HEK293 (cell line): ENCODE data around the gene PKLR.
A peak's percentile ranks its signal among the peaks of the same experiment; 100 is the strongest.

Source experiments
- CTCF ChIA-PET: fragments of 350-600 bp; formaldehyde crosslinking; extraction: SDS; loops from one replicate; lab custom pipeline; 2021; ENCODE audit warnings: antibody characterized with exemption; lab: Yijun Ruan, JAX
- POLR2A ChIA-PET: fragments of 300-600 bp; formaldehyde crosslinking; extraction: SDS; loops from one replicate; lab custom pipeline; 2020; ENCODE audit warnings: antibody characterized with exemption, inconsistent platforms; lab: Yijun Ruan, JAX
- H3K27ac ChIP-seq: fragments of 200-500 bp; sonication (Bioruptor generic); 2 replicates; pipeline ENCODE4 v1.5.1; 2014; ENCODE audit warnings: low read depth, low read length, control low read depth, inconsistent platforms; ENCODE audit errors: extremely low read depth
- H3K36me3 ChIP-seq, 2 experiments: fragments of 200-500 bp in 1 of 2; sonication (Bioruptor generic) in 1 of 2; 1 replicate in 1 of 2; 2 replicates in 1 of 2; pipeline ENCODE4 v1.5.1; 2014 to 2017; ENCODE audit warnings: inconsistent platforms in 2 of 2, low read length in 2 of 2; ENCODE audit not compliant: control insufficient read depth in 2 of 2, insufficient read depth in 1 of 2
- H3K4me1 ChIP-seq: fragments of 200-500 bp; sonication (Bioruptor generic); 2 replicates; pipeline ENCODE4 v1.5.1; 2014; ENCODE audit warnings: mild to moderate bottlenecking, low read length, inconsistent platforms; ENCODE audit not compliant: control insufficient read depth, insufficient read depth
- H3K4me3 ChIP-seq: 2 replicates; pipeline ENCODE4 v1.5.1; 2011; ENCODE audit warnings: low read depth, mild to moderate bottlenecking, control low read depth, low read length, moderate library complexity
- H3K9me3 ChIP-seq: fragments of 200-500 bp; sonication (Bioruptor generic); 2 replicates; pipeline ENCODE4 v1.5.1; 2014; ENCODE audit warnings: low read depth, low read length, inconsistent platforms; ENCODE audit not compliant: control insufficient read depth, insufficient read depth
- BCL11B ChIP-seq: fragments of 450-650 bp; formaldehyde crosslinking; IDR thresholded peaks from 2 replicates; pipeline ENCODE4 v1.5.1; 2016; ENCODE audit warnings: low read depth, missing biosample characterization, missing genetic modification characterization
- GLIS1 ChIP-seq: fragments of 450-650 bp; formaldehyde crosslinking; IDR thresholded peaks from 2 replicates; pipeline ENCODE4 v1.5.1; 2016; ENCODE audit warnings: missing biosample characterization, missing genetic modification characterization
- KLF1 ChIP-seq: fragments of 450-650 bp; formaldehyde crosslinking; IDR thresholded peaks from 2 replicates; pipeline ENCODE4 v1.5.1; 2016; ENCODE audit warnings: missing biosample characterization, missing genetic modification characterization
- SCRT2 ChIP-seq: fragments of 450-650 bp; formaldehyde crosslinking; IDR thresholded peaks from 2 replicates; pipeline ENCODE4 v1.5.1; 2016; ENCODE audit warnings: missing biosample characterization, missing genetic modification characterization
- ZIC2 ChIP-seq: fragments of 450-650 bp; formaldehyde crosslinking; IDR thresholded peaks from 2 replicates; pipeline ENCODE4 v1.5.1; 2016; ENCODE audit warnings: missing biosample characterization, missing genetic modification characterization
- ZNF366 ChIP-seq: fragments of 450-650 bp; formaldehyde crosslinking; conservative IDR thresholded peaks from 2 replicates; pipeline ENCODE4 v1.5.1; 2016; ENCODE audit warnings: missing biosample characterization, missing genetic modification characterization
- ZNF416 ChIP-seq: fragments of 450-650 bp; formaldehyde crosslinking; IDR thresholded peaks from 2 replicates; pipeline ENCODE4 v1.5.1; 2016; ENCODE audit warnings: missing biosample characterization, missing genetic modification characterization
- ZNF555 ChIP-seq: fragments of 450-650 bp; formaldehyde crosslinking; conservative IDR thresholded peaks from 2 replicates; pipeline ENCODE4 v1.5.1; 2017; ENCODE audit warnings: missing biosample characterization, mild to moderate bottlenecking, missing genetic modification characterization, inconsistent platforms
- TF ChIP-seq, protein P1 (sequence below): fragments of 450-650 bp; formaldehyde crosslinking; IDR thresholded peaks from 2 replicates; pipeline ENCODE4 v1.5.1; 2017; ENCODE audit warnings: missing biosample characterization, missing genetic modification characterization
- TF ChIP-seq, protein P2 (sequence below): fragments of 450-650 bp; formaldehyde crosslinking; IDR thresholded peaks from 2 replicates; pipeline ENCODE4 v1.5.1; 2016; ENCODE audit warnings: missing biosample characterization, missing genetic modification characterization, borderline replicate concordance
- TF ChIP-seq, protein P3 (sequence below): fragments of 450-650 bp; formaldehyde crosslinking; IDR thresholded peaks from 2 replicates; pipeline ENCODE4 v1.5.1; 2016; ENCODE audit warnings: missing biosample characterization, missing genetic modification characterization
- TF ChIP-seq, protein P4 (sequence below): fragments of 450-650 bp; formaldehyde crosslinking; IDR thresholded peaks from 2 replicates; pipeline ENCODE4 v1.5.1; 2016; ENCODE audit warnings: missing biosample characterization, missing genetic modification characterization
- TF ChIP-seq, protein P5 (sequence below): fragments of 450-650 bp; formaldehyde crosslinking; IDR thresholded peaks from 2 replicates; pipeline ENCODE4 v1.5.1; 2017; ENCODE audit warnings: missing biosample characterization, missing genetic modification characterization
- TF ChIP-seq, protein P6 (sequence below): fragments of 450-650 bp; formaldehyde crosslinking; IDR thresholded peaks from 2 replicates; pipeline ENCODE4 v1.5.1; 2016; ENCODE audit warnings: missing biosample characterization, missing genetic modification characterization

PKLR gene

DNA sequence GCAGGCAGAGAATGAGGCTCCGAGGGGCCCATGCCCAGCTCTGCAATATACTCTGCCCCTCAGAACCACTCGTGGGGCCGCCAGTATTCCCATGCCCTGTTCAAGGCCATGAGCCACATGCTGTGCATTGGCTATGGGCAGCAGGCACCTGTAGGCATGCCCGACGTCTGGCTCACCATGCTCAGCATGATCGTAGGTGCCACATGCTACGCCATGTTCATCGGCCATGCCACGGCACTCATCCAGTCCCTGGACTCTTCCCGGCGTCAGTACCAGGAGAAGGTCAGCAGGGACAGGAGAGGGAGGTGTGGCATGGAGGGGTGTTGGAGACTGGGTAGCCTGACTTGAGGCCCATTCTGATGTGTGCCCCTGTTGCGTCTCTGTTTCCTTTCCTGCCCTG, 16.8 kb downstream of the PKLR start:
- Histone ChIP-seq H3K4me1 (no peaks in the 10 kb centered on the region), H3K27ac (no peak overlapping the region), H3K36me3 (peaks cover 0 to 19% of the 10 kb centered on the region in 2 experiments; a peak in 1 of 3 replicates), H3K9me3 (no peaks in the 10 kb centered on the region), H3K4me3 (no peak overlapping the region)
- ChIA-PET POLR2A (no interaction called here), CTCF (no interaction called here)
- TF ChIP-seq ZNF555 (tag by site-specific recombination) (no peak), SCRT2 (peak; percentile 69)

DNA sequence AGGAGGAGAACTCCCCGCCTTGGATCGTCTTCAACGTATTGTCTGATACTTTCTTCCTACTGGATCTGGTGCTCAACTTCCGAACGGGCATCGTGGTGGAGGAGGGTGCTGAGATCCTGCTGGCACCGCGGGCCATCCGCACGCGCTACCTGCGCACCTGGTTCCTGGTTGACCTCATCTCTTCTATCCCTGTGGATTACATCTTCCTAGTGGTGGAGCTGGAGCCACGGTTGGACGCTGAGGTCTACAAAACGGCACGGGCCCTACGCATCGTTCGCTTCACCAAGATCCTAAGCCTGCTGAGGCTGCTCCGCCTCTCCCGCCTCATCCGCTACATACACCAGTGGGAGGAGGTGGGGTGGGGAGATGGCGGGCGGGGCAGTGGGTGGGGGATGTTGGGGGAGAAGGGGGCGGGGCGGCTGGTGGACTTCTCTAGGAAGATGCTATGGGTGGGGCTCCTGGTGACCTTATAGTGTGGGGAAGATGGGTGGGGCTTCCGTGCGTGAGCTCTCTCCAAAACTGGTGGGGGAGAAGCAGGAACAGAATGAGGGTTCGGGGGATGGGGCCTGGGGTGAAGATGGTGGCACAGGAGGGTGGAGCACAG, 18.6 kb downstream of the PKLR start:
- CTCF ChIA-PET, result no interaction called here
- POLR2A ChIA-PET, result interaction anchor here (0.6 to 1.8 kb wide), 3 partner anchors 9 to 28 kb away, joined by 3 to 6 read pairs (median 3); partner anchors contain the start of gene CLK2

DNA sequence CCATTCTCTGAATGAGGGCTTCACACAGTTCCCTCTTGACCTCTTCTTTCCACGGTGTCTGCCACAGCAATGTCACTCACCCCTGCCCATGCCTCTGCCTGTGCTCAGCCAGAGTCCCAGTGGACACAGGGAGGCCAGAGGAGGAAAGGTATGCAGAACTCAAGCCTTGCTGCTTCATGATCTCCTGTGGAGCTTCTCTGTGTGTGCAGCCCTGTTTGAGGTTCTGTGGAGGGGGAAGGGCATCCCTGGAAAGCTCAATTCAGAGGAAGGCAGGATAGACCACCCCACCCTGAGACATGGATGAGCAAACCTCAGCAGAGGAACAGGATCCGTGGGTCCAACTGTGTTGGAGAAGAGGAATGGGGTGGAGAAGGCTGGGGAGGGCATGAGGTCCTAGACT, 22.0 kb downstream of the PKLR start:
- Histone ChIP-seq H3K4me1 (no peaks in the 10 kb centered on the region), H3K4me3 (no peak overlapping the region), H3K36me3 (peaks cover 0 to 5% of the 10 kb centered on the region in 2 experiments; a peak in 1 of 3 replicates), H3K9me3 (no peaks in the 10 kb centered on the region), H3K27ac (no peak overlapping the region)
- ChIA-PET CTCF (interaction anchor here (0.6 to 1.8 kb wide), 5 partner anchors 19 to 366 kb away, joined by 3 to 9 read pairs (median 4); no protein-coding TSS in a partner anchor), POLR2A (interaction anchor here (1.0 kb wide), 1 partner anchor 14 kb away, joined by 3 read pairs; no protein-coding TSS in a partner anchor)
- TF ChIP-seq GLIS1 (tag by site-specific recombination), result peak; percentile 15; the same call in 1 of the 2 replicates
- peak; percentile 82 for TF ChIP-seq ZIC2 (tag by site-specific recombination)
- TF ChIP-seq, protein P1, sequence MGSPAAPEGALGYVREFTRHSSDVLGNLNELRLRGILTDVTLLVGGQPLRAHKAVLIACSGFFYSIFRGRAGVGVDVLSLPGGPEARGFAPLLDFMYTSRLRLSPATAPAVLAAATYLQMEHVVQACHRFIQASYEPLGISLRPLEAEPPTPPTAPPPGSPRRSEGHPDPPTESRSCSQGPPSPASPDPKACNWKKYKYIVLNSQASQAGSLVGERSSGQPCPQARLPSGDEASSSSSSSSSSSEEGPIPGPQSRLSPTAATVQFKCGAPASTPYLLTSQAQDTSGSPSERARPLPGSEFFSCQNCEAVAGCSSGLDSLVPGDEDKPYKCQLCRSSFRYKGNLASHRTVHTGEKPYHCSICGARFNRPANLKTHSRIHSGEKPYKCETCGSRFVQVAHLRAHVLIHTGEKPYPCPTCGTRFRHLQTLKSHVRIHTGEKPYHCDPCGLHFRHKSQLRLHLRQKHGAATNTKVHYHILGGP, result 0 out of 2 replicates have a peak, but pooled peaks have one; percentile 40
- TF ChIP-seq, protein P2, sequence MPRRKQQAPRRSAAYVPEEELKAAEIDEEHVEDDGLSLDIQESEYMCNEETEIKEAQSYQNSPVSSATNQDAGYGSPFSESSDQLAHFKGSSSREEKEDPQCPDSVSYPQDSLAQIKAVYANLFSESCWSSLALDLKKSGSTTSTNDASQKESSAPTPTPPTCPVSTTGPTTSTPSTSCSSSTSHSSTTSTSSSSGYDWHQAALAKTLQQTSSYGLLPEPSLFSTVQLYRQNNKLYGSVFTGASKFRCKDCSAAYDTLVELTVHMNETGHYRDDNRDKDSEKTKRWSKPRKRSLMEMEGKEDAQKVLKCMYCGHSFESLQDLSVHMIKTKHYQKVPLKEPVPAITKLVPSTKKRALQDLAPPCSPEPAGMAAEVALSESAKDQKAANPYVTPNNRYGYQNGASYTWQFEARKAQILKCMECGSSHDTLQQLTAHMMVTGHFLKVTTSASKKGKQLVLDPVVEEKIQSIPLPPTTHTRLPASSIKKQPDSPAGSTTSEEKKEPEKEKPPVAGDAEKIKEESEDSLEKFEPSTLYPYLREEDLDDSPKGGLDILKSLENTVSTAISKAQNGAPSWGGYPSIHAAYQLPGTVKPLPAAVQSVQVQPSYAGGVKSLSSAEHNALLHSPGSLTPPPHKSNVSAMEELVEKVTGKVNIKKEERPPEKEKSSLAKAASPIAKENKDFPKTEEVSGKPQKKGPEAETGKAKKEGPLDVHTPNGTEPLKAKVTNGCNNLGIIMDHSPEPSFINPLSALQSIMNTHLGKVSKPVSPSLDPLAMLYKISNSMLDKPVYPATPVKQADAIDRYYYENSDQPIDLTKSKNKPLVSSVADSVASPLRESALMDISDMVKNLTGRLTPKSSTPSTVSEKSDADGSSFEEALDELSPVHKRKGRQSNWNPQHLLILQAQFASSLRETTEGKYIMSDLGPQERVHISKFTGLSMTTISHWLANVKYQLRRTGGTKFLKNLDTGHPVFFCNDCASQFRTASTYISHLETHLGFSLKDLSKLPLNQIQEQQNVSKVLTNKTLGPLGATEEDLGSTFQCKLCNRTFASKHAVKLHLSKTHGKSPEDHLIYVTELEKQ (tag by site-specific recombination), result no peak
- TF ChIP-seq, all 188 proteins: peak for 3

More for the DNA sequence above, 18.6 kb downstream of the PKLR start:
- no peak overlapping the region for H3K4me3 ChIP-seq
- H3K9me3 ChIP-seq, result no peaks in the 10 kb centered on the region
- H3K27ac ChIP-seq, result no peak overlapping the region
- TF ChIP-seq KLF1 (tag by site-specific recombination), result peak; percentile 90
- TF ChIP-seq ZNF366 (tag by site-specific recombination), result no peak
- H3K36me3 ChIP-seq, result peaks cover 0 to 14% of the 10 kb centered on the region in 2 experiments; a peak in 1 of 3 replicates
- H3K4me1 ChIP-seq, result no peaks in the 10 kb centered on the region

DNA sequence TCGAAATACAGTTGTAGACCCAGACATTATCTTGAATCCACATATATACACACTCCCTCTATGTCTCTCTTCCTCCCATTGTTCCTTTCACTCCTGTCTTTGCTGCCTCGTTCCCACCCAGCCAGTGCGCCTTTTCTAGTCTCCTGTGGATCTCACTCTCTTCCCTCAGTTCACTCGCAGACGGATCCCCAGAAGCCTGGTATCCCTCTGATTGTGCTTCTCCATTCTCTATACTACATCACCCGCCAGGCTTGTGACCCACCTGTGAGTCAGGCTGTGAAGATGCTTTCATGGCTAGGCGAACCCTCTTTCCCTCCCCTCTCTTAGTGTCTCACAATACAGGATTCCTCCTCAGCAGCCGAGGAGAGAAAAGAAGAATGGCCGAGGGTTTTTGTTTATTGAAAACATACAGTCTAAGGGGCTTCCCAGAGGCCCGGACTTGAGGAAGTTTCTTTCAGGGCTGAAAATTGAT, 22.5 kb downstream of the PKLR start:
- no peaks in the 10 kb centered on the region for H3K9me3 ChIP-seq
- no peak overlapping the region for H3K27ac ChIP-seq
- H3K4me1 ChIP-seq, result no peaks in the 10 kb centered on the region
- ChIA-PET POLR2A (interaction anchor here (0.6 to 1.3 kb wide), 4 partner anchors 14 to 277 kb away, joined by 3 to 4 read pairs (median 3); no protein-coding TSS in a partner anchor), CTCF (interaction anchor here (0.6 to 1.8 kb wide), 6 partner anchors 25 to 53 kb away, joined by 3 to 9 read pairs (median 4); no protein-coding TSS in a partner anchor)
- peaks cover 0 to 5% of the 10 kb centered on the region in 2 experiments; a peak in 1 of 3 replicates for H3K36me3 ChIP-seq
- no peak overlapping the region; the same call in 1 of the 2 replicates for H3K4me3 ChIP-seq
- TF ChIP-seq, protein P3, sequence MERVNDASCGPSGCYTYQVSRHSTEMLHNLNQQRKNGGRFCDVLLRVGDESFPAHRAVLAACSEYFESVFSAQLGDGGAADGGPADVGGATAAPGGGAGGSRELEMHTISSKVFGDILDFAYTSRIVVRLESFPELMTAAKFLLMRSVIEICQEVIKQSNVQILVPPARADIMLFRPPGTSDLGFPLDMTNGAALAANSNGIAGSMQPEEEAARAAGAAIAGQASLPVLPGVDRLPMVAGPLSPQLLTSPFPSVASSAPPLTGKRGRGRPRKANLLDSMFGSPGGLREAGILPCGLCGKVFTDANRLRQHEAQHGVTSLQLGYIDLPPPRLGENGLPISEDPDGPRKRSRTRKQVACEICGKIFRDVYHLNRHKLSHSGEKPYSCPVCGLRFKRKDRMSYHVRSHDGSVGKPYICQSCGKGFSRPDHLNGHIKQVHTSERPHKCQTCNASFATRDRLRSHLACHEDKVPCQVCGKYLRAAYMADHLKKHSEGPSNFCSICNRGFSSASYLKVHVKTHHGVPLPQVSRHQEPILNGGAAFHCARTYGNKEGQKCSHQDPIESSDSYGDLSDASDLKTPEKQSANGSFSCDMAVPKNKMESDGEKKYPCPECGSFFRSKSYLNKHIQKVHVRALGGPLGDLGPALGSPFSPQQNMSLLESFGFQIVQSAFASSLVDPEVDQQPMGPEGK, result no peak
- TF ChIP-seq, protein P4, sequence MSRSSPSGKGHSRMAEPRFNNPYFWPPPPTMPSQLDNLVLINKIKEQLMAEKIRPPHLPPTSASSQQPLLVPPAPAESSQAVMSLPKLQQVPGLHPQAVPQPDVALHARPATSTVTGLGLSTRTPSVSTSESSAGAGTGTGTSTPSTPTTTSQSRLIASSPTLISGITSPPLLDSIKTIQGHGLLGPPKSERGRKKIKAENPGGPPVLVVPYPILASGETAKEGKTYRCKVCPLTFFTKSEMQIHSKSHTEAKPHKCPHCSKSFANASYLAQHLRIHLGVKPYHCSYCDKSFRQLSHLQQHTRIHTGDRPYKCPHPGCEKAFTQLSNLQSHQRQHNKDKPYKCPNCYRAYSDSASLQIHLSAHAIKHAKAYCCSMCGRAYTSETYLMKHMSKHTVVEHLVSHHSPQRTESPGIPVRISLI (tag by site-specific recombination), result no peak
- TF ChIP-seq, protein P5, sequence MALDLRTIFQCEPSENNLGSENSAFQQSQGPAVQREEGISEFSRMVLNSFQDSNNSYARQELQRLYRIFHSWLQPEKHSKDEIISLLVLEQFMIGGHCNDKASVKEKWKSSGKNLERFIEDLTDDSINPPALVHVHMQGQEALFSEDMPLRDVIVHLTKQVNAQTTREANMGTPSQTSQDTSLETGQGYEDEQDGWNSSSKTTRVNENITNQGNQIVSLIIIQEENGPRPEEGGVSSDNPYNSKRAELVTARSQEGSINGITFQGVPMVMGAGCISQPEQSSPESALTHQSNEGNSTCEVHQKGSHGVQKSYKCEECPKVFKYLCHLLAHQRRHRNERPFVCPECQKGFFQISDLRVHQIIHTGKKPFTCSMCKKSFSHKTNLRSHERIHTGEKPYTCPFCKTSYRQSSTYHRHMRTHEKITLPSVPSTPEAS (tag by site-specific recombination), result no peak
- TF ChIP-seq, protein P6, sequence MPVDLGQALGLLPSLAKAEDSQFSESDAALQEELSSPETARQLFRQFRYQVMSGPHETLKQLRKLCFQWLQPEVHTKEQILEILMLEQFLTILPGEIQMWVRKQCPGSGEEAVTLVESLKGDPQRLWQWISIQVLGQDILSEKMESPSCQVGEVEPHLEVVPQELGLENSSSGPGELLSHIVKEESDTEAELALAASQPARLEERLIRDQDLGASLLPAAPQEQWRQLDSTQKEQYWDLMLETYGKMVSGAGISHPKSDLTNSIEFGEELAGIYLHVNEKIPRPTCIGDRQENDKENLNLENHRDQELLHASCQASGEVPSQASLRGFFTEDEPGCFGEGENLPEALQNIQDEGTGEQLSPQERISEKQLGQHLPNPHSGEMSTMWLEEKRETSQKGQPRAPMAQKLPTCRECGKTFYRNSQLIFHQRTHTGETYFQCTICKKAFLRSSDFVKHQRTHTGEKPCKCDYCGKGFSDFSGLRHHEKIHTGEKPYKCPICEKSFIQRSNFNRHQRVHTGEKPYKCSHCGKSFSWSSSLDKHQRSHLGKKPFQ (tag by site-specific recombination), result peak; percentile 28
- TF ChIP-seq BCL11B (tag by site-specific recombination) (no peak), ZNF416 (tag by site-specific recombination) (no peak)
